LNCaP clone FGC (cell line): ENCODE results near the gene SASH3.

ENCODE experiments used
- DNase-seq: peaks from one replicate; pipeline ENCODE4 v3.0.0-alpha.2; 2011; ENCODE audit warnings: low read depth
- H3K4me3 ChIP-seq: 2 replicates; pipeline ENCODE4 v1.5.1; 2011; ENCODE audit warnings: mild to moderate bottlenecking, low read depth, low read length, control low read depth
- CTCF ChIP-seq: IDR thresholded peaks from 2 replicates; pipeline ENCODE4 v1.5.1; 2012; ENCODE audit warnings: mild to moderate bottlenecking; ENCODE audit not compliant: control insufficient read depth, insufficient read depth; ENCODE audit errors: extremely low read depth

SASH3 gene

GRCh38 chrX:129769467-129770154 is 10.1 kb upstream of the SASH3 start:
- no peak for DNase-seq
- TF ChIP-seq CTCF, result no peak
- no peak overlapping the region for H3K4me3 ChIP-seq

- TF ChIP-seq CTCF, result no peak
- H3K4me3 ChIP-seq, result no peak overlapping the region
- no peak for DNase-seq
Measured at GRCh38 chrX:129771266-129771995, 8.3 kb upstream of the SASH3 start.

GRCh38 chrX:129772796-129773431 is 6.8 kb upstream of the SASH3 start:
- DNase-seq, result no peak

GRCh38 chrX:129773649-129774458 is 5.9 kb upstream of the SASH3 start:
- H3K4me3 ChIP-seq, result no peak overlapping the region
- no peak for TF ChIP-seq CTCF
- no peak for DNase-seq

More at GRCh38 chrX:129772796-129773431, 6.8 kb upstream of the SASH3 start:
- no peak overlapping the region for H3K4me3 ChIP-seq
- no peak for TF ChIP-seq CTCF

DNA sequence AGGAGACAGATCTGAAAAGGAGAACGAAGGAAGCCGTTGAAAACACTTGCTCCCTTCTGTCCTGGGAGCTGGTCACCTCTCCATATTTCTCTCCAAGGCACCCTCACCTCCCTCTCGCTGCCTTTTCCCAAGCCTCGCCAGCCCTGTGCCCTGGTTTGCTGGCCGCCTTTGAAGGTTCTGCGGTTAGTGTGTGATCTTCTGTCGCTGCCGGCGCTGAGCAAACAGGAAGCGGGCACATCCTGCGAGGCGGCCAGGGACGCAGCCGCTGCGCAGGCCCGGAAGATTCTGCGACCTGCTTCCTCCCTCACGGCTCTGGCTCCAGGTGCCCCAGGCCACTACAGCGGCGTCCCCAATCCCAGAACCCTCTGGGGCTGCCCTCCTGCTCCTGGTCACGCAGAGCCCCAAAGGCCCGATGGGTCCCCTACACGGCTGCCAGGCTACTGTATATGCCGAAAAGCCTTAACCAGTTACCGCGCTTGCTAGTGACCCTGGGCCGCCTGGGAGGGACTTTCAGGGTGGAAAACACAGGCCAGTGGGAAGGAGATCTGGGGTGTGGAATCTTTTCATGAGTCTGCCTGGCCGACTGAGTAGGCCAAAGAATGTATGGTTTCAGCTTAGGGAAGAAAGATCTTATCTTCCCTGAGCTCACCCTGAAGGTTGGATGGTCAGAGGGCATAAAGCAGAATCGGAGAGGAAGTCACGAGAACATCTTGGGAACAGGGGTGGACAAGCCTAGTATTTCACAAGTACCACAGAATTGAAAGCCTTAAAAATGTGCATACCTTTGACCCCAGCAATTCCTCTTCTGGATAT is 2.3 kb upstream of the SASH3 start:
- DNase-seq, result peak; percentile 14
- H3K4me3 ChIP-seq, result peak overlapping the region; percentile 15; the same call in 1 of the 2 replicates
- TF ChIP-seq CTCF, result no peak

DNA sequence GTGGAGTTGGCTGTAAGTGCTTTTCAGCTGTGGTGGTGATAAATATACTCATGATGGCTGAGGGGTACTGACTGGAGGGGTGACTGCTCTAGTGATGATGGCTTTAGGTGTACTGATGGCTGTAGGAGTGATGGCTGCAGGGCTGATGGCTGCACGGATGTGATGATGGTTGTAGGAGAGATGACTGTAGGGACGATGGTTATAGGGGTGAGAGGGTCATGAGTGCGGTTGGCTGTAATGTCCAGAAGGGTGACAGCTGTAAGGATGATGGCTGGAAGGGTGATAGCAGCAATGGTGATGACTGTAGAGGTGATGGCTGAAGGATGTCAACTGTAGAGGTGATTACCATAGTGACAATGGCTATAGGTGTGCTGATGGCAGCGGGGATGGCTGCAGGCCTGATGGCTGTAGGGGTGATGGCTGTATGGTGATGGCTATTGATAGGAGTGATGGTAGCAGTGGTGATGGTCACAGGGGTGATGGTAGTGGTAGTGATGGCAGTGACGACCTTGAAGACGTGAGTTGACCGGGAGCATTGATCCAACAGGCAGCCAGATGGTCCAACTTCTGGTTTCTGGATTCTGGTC is 570 bp upstream of the SASH3 start:
- DNase-seq, result no peak
- TF ChIP-seq CTCF, result no peak

More for the DNA sequence above, 570 bp upstream of the SASH3 start:
- no peak overlapping the region for H3K4me3 ChIP-seq
